SHP77 (cell line): ENCODE data around the gene PRKAR1B.

ENCODE experiments used
- DNase-seq, 2 experiments: peaks; one replicate each; lab custom pipeline; 2025; lab: John Stamatoyannopoulos, UW

The PRKAR1B gene

DNA sequence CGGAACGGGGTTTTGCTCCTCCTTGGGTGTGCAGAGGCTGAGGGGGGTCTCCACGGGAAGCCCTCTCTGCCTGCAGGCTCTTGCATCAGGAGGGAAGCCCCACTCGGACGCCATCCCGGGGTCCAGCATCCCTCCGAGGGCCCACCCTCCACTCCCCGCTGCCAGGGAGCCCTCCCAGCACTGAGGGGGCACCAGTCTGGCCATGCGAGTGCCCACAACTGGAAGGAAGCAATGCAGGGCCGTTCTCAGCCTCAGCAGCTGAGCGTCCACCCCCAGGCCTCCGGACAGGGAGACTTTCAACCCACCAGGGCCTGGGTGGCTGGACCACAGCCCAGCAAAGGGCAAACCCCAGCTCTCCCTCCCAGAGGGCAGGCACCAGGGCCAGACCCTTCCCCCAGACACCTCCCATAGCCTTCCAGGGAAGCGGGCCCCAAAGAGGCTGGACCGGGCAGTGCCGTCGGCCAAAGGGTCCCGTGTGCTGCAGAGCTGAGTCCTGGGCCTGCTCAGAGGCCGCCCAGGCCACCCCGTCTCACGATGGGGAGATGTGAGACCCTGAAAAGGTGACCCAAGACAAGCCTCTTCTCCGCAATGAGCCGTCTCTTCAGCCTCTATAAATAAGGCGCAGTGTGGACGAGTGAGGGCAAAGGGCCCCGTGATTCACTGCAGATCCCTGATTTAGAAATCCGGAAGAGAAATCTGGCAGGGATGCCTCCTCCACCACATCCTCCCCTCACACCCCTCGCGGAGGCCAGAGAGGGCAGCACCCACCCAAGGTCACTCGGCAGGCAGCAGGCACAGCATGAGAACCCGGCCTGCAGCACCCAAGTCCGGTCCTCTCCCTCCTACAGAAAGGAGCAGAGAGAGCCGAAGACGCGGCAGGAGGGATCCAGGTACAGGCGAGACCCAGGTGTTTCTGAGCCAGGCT lies 82.4 kb downstream of the PRKAR1B start:
- no peak for DNase-seq

DNA sequence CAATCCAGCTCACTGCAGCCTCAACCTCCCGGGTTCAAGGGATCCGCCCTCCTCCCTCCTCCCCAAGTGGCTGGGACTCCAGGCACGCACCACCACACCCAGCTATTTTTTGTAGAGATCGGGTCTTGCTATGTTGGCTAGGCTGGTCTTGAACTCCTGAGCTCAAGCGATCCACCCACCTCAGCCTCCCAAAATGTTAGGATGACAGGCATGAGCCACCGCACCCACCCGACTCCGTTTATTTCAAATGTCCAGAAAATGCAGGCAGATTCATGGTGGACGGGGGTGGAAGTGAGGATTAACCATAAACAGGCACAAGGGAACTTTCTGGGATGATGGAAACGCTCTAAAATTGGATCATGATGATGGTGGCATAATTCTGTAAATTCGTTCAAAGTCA lies 85.1 kb downstream of the PRKAR1B start:
- no peak for DNase-seq

DNA sequence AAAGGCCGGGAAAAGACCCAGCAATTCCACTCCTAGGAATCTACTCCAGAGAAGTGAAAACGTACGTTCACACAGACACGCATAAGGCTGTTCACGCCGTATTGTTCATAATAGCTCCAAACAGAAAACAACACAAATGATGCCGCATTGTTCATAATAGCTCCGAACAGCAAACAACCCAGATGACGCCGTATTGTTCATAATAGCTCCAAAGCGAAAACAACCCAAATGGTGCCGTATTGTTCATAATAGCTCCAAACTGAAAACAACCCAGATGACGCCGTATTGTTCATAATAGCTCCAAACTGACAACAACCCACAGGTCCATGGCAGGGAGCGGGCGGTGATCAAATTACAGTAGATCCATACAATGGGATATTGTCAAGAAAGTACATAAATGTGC lies 85.8 kb downstream of the PRKAR1B start:
- peak; percentile 96 to 98 for DNase-seq

DNA sequence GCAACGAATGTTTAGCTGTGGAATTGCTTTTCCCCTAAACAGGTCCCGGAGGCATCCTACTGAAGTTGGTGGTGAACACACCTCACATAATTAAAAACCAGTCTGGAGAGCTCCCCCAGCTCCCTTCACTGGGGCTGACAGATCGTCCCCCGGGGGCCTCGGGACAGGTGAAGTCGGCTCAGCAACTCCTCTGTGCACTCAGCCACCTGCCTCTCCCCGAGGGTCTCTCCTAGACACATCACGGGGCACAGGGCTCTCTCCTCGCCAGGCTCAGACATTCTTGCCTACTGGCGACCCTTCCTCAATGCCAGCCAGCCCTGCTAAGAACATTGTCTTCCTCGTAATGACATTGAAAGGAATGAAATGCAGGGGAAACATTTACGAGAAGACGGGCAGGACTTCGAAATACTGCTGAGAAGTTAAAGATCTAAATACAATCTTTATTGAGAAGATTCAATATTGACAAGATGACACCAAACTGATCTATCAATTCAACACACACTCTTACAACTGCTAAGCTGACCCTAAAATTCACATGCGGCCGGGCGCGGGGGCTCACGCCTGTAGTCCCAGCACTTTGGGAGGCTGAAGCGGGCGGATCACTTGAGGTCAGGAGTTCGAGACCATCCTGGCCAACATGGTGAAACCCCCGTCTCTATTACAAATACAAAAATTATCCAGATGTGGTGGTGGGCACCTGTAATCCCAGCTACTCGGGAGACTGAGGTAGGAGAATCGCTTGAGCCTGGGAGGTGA lies 88.6 kb downstream of the PRKAR1B start:
- no peak for DNase-seq

DNA sequence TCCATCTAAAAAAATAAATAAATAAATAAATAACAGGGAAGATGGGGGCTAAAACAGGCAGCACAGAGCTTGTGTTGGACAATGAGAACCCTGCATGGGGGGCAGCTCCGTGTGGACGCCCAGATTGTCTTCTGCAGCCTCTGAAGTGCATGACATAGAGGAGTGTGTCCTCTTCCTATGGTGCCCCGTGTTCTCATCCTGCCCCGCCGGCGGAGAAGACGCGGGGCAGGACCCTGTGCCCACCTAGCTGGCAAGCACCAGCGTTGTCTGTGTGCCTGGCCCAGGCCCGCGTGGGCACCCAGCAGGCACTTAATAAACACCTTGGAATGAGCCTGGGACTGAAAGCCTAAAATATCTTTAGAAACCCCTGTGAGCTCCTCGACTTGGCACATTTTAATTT lies 89.3 kb downstream of the PRKAR1B start:
- no peak for DNase-seq

DNA sequence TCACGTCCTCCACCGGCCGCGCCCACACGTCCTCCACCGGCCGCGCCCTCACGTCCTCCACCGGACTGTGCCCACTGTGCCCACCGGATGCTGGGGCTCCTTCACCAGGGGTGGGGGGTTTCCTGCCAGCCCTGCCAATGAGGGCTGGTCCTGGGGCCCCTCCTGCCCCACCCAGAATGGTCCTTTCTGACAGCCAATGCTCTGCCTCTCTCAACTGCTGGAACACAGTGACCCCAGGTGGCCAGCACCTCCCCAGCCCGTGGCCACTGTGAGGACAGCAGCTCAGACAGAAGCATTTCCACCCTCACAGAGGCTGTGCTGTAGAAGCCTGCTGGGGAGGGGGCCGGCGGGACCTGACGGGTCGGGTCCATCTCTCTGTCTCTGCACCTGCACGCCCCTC lies 90.7 kb downstream of the PRKAR1B start:
- peak; percentile 74 to 85 for DNase-seq

DNA sequence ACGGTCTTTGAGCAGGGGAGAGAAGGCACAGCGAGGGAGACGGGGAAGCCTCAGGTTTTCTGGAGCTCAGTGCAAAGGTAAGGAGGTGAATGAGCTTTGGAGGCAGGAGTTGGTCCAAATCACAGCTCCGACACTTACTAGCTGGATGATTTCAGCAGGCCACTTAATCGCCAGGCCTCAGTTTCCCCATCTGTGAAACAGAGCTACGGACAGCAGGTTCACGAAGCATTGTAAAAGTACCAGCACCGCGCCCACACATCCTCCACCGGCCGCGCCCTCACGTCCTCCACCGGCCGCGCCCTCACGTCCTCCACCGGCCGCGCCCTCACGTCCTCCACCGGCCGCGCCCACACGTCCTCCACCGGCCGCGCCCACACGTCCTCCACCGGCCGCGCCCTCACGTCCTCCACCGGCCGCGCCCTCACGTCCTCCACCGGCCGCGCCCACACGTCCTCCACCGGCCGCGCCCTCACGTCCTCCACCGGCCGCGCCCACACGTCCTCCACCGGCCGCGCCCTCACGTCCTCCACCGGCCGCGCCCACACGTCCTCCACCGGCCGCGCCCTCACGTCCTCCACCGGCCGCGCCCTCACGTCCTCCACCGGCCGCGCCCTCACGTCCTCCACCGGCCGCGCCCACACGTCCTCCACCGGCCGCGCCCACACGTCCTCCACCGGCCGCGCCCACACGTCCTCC lies 91.2 kb downstream of the PRKAR1B start:
- DNase-seq = peak; percentile 8 to 11

DNA sequence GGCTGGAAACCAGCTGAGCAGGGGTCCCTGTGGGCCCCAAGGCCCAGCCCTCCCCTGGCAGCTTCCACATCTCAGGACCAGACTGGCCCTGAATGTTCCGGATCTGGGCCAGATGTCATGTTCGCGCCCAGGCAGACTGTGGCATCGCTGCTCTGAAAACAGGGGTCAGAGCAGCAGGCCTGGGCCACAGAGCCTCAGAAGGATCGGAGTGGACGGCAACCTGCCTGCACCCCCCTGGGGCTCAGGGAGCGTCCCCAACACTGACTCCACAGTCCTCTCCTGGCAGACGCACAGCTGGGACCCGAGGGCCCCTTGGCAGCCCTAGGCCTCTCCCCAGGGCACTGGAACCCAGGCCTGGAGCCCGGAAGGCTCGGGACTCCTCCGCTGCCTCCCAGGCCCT lies 91.9 kb downstream of the PRKAR1B start:
- no peak for DNase-seq

DNA sequence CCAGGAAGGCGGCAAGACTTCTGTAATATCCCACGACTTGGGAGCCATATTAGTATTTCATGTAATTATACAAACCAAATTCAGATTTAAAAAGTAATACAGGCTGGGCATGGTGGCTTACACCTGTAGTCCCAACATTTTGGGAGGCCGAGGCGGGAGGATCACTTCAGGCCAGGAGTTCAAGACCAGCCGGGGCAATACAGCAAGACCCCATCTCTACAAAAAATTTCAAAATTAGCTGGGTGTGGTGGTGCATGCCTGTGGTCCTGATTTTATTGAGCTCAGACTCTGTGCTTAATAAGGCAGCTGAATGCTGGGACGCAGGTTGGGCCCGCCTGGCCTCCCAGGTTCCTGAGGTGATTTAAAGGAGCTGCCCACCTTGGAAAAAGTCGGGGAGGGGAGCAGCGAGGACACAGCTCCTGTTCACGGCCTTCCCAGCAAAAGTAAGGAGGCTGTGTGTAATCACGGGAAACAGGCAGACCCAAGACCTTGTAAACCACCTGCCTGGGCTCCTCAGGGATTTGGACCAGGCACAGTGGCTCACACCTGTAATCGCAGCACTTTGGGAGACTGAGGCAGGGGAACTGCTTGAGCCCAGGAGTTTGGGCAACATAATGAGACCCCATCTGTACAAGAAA lies 93.6 kb downstream of the PRKAR1B start:
- no peak for DNase-seq

DNA sequence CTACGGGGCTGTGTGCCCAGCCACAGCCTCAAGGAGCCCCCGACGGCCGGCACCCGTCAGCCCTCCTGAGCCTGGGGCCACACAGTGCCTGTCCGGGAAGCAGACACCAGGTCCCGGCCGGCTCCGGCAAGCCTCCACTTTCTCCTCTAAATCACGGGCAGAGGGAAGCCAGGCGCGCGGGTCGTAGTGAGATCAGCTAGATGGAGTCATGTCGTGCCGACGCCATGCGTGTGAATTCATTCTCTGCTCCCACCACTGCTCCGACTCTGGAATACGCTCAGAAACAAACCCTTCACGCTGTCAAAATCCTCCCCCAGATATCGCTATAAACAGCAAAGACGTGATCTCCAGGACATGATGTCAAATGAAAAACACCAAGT lies 94.3 kb downstream of the PRKAR1B start:
- no peak for DNase-seq

DNA sequence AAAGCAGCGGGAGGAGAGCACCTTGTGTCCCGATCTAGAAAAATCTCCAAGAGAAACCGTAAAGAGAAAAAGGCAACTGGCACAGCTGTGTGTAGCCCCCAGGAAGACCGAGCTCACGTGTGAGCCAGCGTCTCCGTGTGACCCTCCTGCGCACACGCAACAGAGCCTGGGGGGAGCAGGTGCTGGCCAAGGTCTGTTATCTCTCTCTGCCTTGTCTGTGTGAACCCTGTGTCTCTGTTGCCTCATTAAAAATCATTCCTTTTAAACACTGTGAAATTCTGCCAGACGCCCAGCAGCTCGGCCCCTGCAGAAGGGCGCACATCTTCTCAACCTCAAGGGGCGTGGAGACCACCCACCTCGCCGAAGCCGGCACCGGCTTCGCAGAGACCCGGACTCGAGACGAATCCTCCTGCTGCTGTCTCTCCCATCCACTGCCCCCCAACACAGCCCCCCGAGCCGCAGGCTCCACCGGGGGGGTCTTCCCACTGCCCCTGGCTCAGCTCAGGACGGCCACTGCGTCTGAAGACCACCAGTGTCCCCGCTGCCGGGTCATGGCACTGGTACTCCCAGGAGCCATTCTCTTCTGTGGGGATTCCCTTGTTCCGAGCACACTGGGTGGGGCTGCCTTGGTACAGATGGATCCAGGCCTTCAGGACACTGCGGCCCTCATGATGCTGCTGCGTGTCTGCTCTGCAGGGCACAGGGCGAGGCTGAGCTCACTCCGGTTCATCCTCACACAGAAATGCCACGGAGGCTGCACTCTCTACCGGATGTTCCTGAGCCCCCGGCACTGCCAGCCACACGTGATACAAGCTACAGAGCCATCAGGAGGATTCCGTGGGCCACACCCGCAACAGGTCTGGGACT lies 94.9 kb downstream of the PRKAR1B start:
- no peak for DNase-seq

DNA sequence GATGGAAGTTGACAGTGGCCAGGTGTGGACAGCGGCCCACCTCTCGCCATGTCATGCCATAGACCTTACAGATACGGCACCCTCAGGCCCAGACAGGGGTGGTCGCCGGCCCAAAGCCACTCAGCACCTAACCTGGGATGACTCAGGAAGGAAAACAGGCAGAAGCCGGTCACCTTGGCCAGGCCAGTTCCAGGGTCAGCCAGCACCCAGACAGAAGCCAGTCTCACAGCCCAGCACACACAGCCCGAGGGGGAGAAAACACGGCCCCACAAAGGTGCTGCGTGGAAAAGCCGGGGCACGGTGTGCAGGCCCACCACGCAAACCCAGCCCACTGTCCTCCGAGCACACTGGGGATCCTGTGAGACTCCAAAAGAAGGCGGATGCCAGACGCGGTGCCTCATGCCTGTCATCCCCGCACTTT lies 95.8 kb downstream of the PRKAR1B start:
- DNase-seq = no peak

DNA sequence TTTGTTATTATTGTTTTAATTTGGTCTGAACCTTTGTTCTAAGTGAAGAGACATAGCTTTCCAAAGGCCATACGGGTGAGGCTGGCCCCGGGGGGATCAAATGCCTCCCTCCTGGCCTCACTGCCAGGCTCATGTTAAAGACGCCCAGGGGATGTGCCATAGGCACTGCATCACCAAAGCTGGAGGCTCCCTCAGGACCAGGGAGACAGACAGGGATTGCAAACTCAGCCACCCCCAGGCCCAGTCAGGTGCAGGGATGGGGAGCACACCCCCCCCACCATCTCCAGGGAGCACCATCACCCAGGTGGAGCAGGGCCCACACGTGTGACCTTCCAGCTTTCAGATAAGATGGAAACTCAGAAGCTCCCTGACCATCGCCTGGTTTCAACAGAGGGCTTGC lies 96.5 kb downstream of the PRKAR1B start:
- no peak for DNase-seq

DNA sequence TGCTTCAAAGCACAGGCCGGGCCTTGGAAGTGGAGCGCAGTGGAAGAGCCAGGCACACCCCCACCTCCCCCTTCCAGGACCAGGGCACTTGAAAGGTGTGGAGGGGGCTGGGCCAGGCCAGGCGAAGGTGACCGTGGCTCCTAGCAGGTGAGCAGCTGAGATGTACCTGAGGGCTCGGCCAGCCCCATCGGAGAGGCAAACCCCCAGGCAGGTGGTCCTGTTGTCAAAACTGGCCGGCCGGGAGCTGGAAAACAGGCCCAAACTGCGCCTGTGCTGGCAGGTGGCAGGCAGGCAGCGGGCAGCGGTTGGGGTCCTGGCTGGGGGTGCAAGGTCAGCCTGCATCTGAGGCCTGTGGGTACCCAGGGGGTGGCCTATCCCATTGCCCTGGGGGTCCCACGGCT lies 97.0 kb downstream of the PRKAR1B start:
- no peak for DNase-seq

DNA sequence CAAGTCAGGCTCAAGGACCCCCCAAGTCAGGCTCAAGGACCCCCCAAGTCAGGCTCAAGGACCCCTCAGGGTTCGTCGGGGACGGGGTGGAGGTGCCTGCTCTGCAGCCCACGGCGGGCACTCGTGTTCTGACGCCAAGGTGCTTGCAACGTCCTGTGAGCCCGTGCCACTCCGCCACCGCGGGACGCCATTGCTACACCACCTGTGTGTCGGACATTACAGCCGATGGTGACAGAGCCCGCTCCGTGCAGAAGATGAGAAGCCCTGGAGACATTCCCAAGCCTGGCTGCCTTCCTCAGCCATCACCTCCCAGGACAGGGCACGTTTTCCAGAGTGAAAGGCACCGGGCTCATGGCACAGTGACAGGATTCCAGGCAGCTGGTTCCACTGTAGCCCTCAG lies 98.3 kb downstream of the PRKAR1B start:
- no peak for DNase-seq

DNA sequence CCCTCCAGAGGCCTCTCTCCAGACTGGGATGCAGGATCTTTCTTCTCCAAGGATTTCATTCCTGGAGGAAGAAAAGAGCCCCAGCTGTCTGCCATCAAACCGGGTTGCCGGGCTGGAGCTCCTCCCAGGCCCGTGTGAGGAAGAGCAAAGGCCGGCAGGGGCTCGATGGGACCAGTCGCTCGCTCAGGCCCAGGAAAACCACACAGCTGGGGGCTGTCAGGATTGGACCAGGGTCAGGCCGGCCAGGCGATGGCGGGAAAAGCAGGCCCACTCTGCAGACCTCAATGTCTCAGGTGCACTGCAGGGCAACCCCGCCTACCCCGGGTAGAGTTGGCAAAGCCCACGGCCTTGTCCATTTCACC lies 98.7 kb downstream of the PRKAR1B start:
- DNase-seq = no peak

DNA sequence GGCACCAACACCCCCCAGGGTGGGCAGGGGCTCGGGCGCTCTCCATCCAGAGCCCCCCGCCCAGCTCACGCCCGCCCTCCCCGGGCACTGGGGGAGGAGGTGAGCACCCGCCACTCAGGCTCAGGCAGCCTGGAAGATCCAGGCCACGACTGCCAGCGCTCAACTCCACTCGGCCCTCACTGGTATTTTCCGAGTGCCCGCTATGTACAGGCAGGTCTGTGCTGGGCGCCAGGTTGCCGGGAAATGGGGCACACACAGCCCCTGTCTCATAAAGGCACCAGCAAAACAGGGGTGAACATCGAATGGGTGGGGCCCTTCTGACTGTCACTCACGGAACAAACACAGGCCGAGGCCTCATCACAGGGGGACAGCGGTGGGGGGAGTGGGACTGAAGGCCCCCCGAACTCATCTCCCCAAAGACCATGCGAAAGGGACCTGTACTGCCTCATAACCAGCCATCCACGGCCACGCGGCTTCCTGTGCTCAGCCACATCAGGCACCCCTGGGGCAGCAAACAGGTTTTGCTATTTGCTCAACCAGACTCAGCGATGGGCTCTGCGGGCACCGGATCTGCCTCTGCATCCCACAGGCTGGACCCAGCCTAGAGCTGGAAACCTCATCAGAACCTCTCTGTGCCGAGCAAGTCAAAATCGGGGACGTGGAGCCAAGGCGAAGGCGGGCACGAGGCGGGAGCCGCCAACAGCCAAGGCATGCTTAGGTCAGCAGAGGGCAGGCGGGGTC lies 99.2 kb downstream of the PRKAR1B start:
- DNase-seq = no peak

DNA sequence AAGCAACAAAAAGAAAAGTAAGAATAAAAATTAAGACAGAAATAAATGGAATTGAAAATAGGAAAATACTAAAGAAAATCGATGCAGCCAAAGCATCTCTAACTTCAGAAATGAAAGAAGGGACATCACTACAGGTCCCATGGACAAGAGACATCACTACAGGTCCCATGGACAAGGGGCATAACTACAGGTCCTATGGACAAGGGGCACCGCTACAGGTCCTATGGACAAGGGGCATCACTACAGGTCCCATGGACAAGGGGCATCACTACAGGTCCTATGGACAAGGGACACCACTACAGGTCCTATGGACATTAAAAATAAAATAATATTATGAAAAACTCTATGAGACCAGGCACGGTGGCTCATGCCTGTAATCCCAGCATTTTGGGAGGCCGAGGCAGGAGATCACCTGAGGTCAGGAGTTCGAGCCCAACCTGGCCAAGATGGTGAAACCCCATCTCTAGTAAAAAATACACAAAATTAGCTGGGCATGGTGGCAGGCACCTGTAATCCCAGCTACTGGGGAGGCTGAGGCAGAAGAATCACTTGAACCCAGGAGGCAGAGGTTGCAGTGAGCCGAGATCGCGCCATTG lies 101.6 kb downstream of the PRKAR1B start:
- DNase-seq = no peak

DNA sequence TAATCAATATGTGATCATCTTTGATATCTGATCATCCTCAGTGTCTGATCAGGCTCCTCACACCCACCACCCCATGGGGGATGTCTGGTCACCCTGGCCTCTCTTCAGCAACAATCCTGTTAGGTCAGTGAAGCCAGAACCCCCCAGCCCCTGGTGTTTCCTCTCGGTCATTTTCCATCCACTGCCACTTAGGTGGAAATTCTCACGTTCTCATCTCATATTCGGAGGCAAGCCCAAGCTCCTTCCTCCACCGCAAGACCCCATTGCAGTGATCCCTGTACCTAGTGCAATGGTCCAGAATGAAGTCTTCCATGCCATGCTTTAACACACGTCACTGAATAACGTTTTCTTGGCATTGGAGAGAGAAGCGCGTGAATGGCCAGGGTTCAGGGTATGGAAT lies 103.6 kb downstream of the PRKAR1B start:
- DNase-seq = no peak
